B cell (primary cell): ENCODE measurements around the gene CCDC9. TPM values are rescaled to one million over a fixed set of nuclear protein-coding genes. Genes with fewer than 3 reads are reported as not detected.

Experiments
- ATAC-seq: fragments of 200-7000 bp; cut with Tn5 transposase; one replicate; pipeline ENCODE4 v1.10.0; 2021; ENCODE audit warnings: low read depth, mild to moderate bottlenecking, moderate number of reproducible peaks, moderate library complexity
- CTCF ChIA-PET: fragments of 350-600 bp; sonication (Branson Sonifier 250); formaldehyde crosslinking; loops from one replicate; lab custom pipeline; 2021; ENCODE audit warnings: antibody characterized with exemption, inconsistent platforms; lab: Charles Lee
- POLR2A ChIA-PET: fragments of 350-600 bp; sonication (Branson Sonifier 250); formaldehyde crosslinking; loops from one replicate; lab custom pipeline; 2021; ENCODE audit warnings: antibody characterized with exemption; lab: Charles Lee
- DNase-seq: peaks from one replicate; pipeline ENCODE4 v3.0.0; 2013
- H2AFZ ChIP-seq: 2 replicates; pipeline ENCODE4 v1.6.1; 2012; ENCODE audit warnings: mild to moderate bottlenecking, low read depth, low read length; ENCODE audit not compliant: insufficient read depth, poor library complexity, severe bottlenecking
- H3K27ac ChIP-seq, 2 donors: 1 replicate in 1 of 2; 2 replicates in 1 of 2; pipeline ENCODE4 v1.5.1; 2012 to 2013; ENCODE audit warnings: low read length in 2 of 2, mild to moderate bottlenecking in 2 of 2, moderate library complexity in 1 of 2
- H3K27me3 ChIP-seq, 4 experiments: fragments of 200-600 bp in 1 of 4; sonication (generic) in 1 of 4; replicated peaks in 1 of 4; 1 replicate in 2 of 4; 2 replicates in 2 of 4; pipeline versions ENCODE4 v1.6.1 to v1.7.0; 2013 to 2016; ENCODE audit warnings: low read length in 3 of 4, mild to moderate bottlenecking in 2 of 4, mixed read lengths in 1 of 4, moderate library complexity in 1 of 4; ENCODE audit not compliant: insufficient read depth in 4 of 4, control insufficient read depth in 3 of 4; ENCODE audit errors: control extremely low read depth in 1 of 4
- H3K36me3 ChIP-seq, 2 experiments: replicated peaks in 1 of 2; 1 replicate in 1 of 2; 2 replicates in 1 of 2; pipeline versions ENCODE4 v1.6.1 to v1.7.1; 2013; ENCODE audit warnings: low read length in 1 of 2; ENCODE audit not compliant: insufficient read depth in 2 of 2, control insufficient read depth in 1 of 2; ENCODE audit errors: control extremely low read depth in 1 of 2, extremely low read depth in 1 of 2
- H3K4me1 ChIP-seq, 2 donors: fragments of 200-600 bp in 1 of 2; sonication (generic) in 1 of 2; 1 replicate in 1 of 2; 2 replicates in 1 of 2; pipeline versions ENCODE4 v1.5.1 to v1.6.1; 2013 to 2017; ENCODE audit warnings: low read length in 2 of 2; ENCODE audit not compliant: control insufficient read depth in 2 of 2, insufficient read depth in 2 of 2
- H3K4me2 ChIP-seq: replicated peaks from 2 replicates; pipeline ENCODE3; 2012; ENCODE audit warnings: mild to moderate bottlenecking, low read depth, low read length; ENCODE audit not compliant: poor library complexity, severe bottlenecking
- H3K4me3 ChIP-seq, 5 experiments: fragments of 200-600 bp in 1 of 5; sonication (generic) in 1 of 5; 1 replicate in 3 of 5; 2 replicates in 2 of 5; pipeline versions ENCODE4 v1.5.1 to v1.7.0; 2011 to 2016; ENCODE audit warnings: low read length in 4 of 5, mild to moderate bottlenecking in 4 of 5, low read depth in 2 of 5, control low read depth in 1 of 5, moderate library complexity in 1 of 5; ENCODE audit not compliant: insufficient read depth in 1 of 5; ENCODE audit errors: control extremely low read depth in 1 of 5, extremely low read depth in 1 of 5
- H3K79me2 ChIP-seq: fragments of 200-600 bp; sonication (generic); one replicate; pipeline ENCODE4 v1.6.0; 2016; ENCODE audit warnings: low read length; ENCODE audit not compliant: control insufficient read depth, insufficient read depth
- H3K9ac ChIP-seq: fragments of 200-600 bp; sonication (generic); 2 replicates; pipeline ENCODE4 v1.6.1; 2017; ENCODE audit warnings: mild to moderate bottlenecking, low read length, moderate library complexity
- H3K9me3 ChIP-seq, 3 donors: one replicate each; pipeline versions ENCODE4 v1.6.1 to v1.7.1; 2013; ENCODE audit warnings: low read length in 2 of 3; ENCODE audit not compliant: control insufficient read depth in 2 of 3, insufficient read depth in 1 of 3; ENCODE audit errors: control extremely low read depth in 1 of 3
- H4K20me1 ChIP-seq: 2 replicates; pipeline ENCODE4 v1.6.0; 2012; ENCODE audit warnings: mild to moderate bottlenecking, low read length; ENCODE audit not compliant: insufficient read depth, control insufficient read depth, poor library complexity, severe bottlenecking
- H3K27ac Mint-ChIP-seq: one replicate; pipeline ENCODE4 v1.8.0; 2021; ENCODE audit warnings: mixed read lengths
- H3K27me3 Mint-ChIP-seq: one replicate; pipeline ENCODE4 v1.8.0; 2021; ENCODE audit warnings: mixed read lengths
- H3K4me1 Mint-ChIP-seq: one replicate; pipeline ENCODE4 v1.8.0; 2021; ENCODE audit warnings: mixed read lengths
- H3K4me3 Mint-ChIP-seq: one replicate; pipeline ENCODE4 v1.8.0; 2021; ENCODE audit warnings: mixed read lengths
- H3K9me3 Mint-ChIP-seq: one replicate; pipeline ENCODE4 v1.8.0; 2022; ENCODE audit warnings: mixed read lengths; ENCODE audit not compliant: insufficient read depth
- CTCF ChIP-seq: fragments of 200-600 bp; IDR thresholded peaks from one replicate; pipeline ENCODE4 v1.8.0; 2022; ENCODE audit warnings: antibody characterized with exemption, mild to moderate bottlenecking
- EZH2 ChIP-seq: IDR thresholded peaks from 2 replicates; pipeline ENCODE4 v1.6.1; 2012; ENCODE audit warnings: borderline replicate concordance, low read depth, mild to moderate bottlenecking, moderate library complexity, low read length; ENCODE audit not compliant: insufficient read depth, poor library complexity, severe bottlenecking
- WGBS: methylation state at CpG from one replicate; pipeline ENCODE4 v1.1.5; 2013; ENCODE audit warnings: missing lambda C conversion rate; ENCODE audit not compliant: insufficient coverage; 5-methylcytosine and 5-hydroxymethylcytosine counted together
- intact Hi-C: fragments of 100-400 bp; cut with micrococcal nuclease; formaldehyde crosslinking; loops from one replicate; pipeline ENCODE4 v1.10.0; 2022
- polyA plus RNA-seq: library from polyadenylated mRNA; depleted of rRNA; stranded (reverse); fragments of >200 nt; gene quantifications from 2 replicates; pipeline ENCODE4 v1.2.3, GENCODE V29; 2012
- total RNA-seq, 2 donors: library from RNA; stranded (reverse); fragments of 120-200 nt in 1 of 2; gene quantifications; 1 replicate in 1 of 2; 2 replicates in 1 of 2; pipeline versions ENCODE4 v1.2.3 to v1.2.4, GENCODE V29; 2013 to 2022

Gene CCDC9
- total and polyA plus RNA-seq, 2 donors (not counting 1 experiment from before 2014, with no cell fraction given), result 12.3 to 54.7 TPM

- Histone ChIP-seq H2AFZ (no peak overlapping the region), H3K9me3 (peaks cover 0 to 13% (median 0%) of the 10 kb centered on the region in 3 donors), H3K4me3 (peak overlapping the region in 1 of 5 experiments; percentile 82), H3K27me3 (peaks cover 0 to 17% (median 1%) of the 10 kb centered on the region in 4 experiments), H3K36me3 (no peaks in the 10 kb centered on the region), H4K20me1 (no peaks in the 10 kb centered on the region), H3K9ac (no peak overlapping the region), H3K79me2 (no peaks in the 10 kb centered on the region), H3K4me2 (no peak overlapping the region), H3K4me1 (no peaks in the 10 kb centered on the region), H3K27ac (no peak overlapping the region)
- ATAC-seq, result no peak
- H3K27ac Mint-ChIP-seq, result no peak overlapping the region
- no peaks in the 10 kb centered on the region for H3K4me1 Mint-ChIP-seq
- no peaks in the 10 kb centered on the region for H3K9me3 Mint-ChIP-seq
- TF ChIP-seq CTCF, result no peak
- no peak for TF ChIP-seq EZH2
- WGBS, result 37% methylated on average over 5 of the region's 5 CpGs
- CTCF ChIA-PET, result no interaction called here
- no peak for DNase-seq
- intact Hi-C loops, result no loop called here
- POLR2A ChIA-PET, result no interaction called here
- no peak overlapping the region for H3K4me3 Mint-ChIP-seq
- H3K27me3 Mint-ChIP-seq, result peaks cover 31% of the 10 kb centered on the region
These were observed 54.5 kb downstream of the CCDC9 start for GRCh38 chr19:47310819-47311218.

- no peaks in the 10 kb centered on the region for H3K4me1 ChIP-seq
- WGBS, result 91% methylated on average over 1 of the region's 5 CpGs
These were observed 56.2 kb downstream of the CCDC9 start for GRCh38 chr19:47312366-47313006.

More at GRCh38 chr19:47312366-47313006, 56.2 kb downstream of the CCDC9 start:
- H3K9me3 Mint-ChIP-seq, result no peaks in the 10 kb centered on the region
- H4K20me1 ChIP-seq, result no peaks in the 10 kb centered on the region
- H3K4me2 ChIP-seq, result no peak overlapping the region
- no peak overlapping the region for H3K27ac Mint-ChIP-seq
- H3K4me3 Mint-ChIP-seq, result no peak overlapping the region
- CTCF ChIA-PET, result interaction anchor here (0.5 kb wide), 1 partner anchor 393 kb away, joined by 4 read pairs; no protein-coding TSS in a partner anchor
- no peak for DNase-seq
- POLR2A ChIA-PET, result no interaction called here
- intact Hi-C loops, result no loop called here
- no peak for ATAC-seq
- H3K9me3 ChIP-seq, result peaks cover 0 to 16% (median 0%) of the 10 kb centered on the region in 3 donors
- TF ChIP-seq CTCF, result no peak
- TF ChIP-seq EZH2, result no peak
- H3K27me3 ChIP-seq, result peaks cover 0 to 17% (median 1%) of the 10 kb centered on the region in 4 experiments
- no peaks in the 10 kb centered on the region for H3K4me1 Mint-ChIP-seq
- H3K79me2 ChIP-seq, result no peaks in the 10 kb centered on the region
- H3K4me3 ChIP-seq, result peak overlapping the region in 1 of 5 experiments; percentile 19
- peaks cover 23% of the 10 kb centered on the region for H3K27me3 Mint-ChIP-seq
- no peak overlapping the region for H3K27ac ChIP-seq
- H3K9ac ChIP-seq, result no peak overlapping the region
- no peak overlapping the region for H2AFZ ChIP-seq
- no peaks in the 10 kb centered on the region for H3K36me3 ChIP-seq
